Tibial nerve (tissue), 4 donors: ENCODE measurements around the gene MATN4.

ENCODE experiments used
- EP300 ChIP-seq, 2 donors: sonication (generic); formaldehyde crosslinking; IDR thresholded peaks; one replicate each; pipeline ENCODE4 v1.6.1; 2017; ENCODE audit warnings: antibody characterized with exemption in 2 of 2, mild to moderate bottlenecking in 1 of 2
- POLR2A ChIP-seq, 2 donors: fragments of 450-650 bp; IDR thresholded peaks; one replicate each; pipeline ENCODE4 v1.6.1; 2017; ENCODE audit warnings: antibody characterized with exemption in 2 of 2, mild to moderate bottlenecking in 2 of 2, moderate library complexity in 2 of 2
- TF ChIP-seq, protein P1 (sequence below), 5 experiments: fragments of 200-600 bp in 3 of 5; fragments of 450-650 bp in 2 of 5; sonication (generic) in 3 of 5; IDR thresholded peaks; one replicate each; pipeline ENCODE4 v1.5.1; 2016 to 2019; ENCODE audit warnings: antibody characterized with exemption in 5 of 5, mild to moderate bottlenecking in 3 of 5, moderate library complexity in 2 of 5

DNA sequence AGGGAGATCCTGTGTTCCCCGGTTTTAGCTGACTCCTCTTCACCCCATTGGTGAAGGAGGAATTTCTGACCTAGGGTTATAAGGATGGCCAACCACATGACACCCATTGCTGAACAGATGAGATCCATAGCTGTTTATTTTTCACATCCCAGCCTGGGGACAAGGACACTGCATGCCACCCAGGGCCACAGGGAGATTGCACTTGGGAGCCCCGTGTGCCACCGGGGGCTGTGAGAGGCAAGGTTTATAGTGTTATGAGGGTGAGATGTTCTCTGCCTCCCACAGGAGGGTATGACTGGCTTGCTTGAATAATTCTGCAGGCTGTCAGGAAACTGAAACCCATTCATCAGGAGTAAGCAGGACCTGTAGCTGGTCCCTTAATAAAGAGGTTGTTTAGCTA lies 39.0 kb downstream of the MATN4 start:
- no peak for TF ChIP-seq POLR2A (IDR thresholded peaks at IDR 0.05)
- TF ChIP-seq, protein P1, sequence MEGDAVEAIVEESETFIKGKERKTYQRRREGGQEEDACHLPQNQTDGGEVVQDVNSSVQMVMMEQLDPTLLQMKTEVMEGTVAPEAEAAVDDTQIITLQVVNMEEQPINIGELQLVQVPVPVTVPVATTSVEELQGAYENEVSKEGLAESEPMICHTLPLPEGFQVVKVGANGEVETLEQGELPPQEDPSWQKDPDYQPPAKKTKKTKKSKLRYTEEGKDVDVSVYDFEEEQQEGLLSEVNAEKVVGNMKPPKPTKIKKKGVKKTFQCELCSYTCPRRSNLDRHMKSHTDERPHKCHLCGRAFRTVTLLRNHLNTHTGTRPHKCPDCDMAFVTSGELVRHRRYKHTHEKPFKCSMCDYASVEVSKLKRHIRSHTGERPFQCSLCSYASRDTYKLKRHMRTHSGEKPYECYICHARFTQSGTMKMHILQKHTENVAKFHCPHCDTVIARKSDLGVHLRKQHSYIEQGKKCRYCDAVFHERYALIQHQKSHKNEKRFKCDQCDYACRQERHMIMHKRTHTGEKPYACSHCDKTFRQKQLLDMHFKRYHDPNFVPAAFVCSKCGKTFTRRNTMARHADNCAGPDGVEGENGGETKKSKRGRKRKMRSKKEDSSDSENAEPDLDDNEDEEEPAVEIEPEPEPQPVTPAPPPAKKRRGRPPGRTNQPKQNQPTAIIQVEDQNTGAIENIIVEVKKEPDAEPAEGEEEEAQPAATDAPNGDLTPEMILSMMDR (IDR thresholded peaks at IDR 0.05): no peak
- TF ChIP-seq EP300 (IDR thresholded peaks at IDR 0.05): no peak
